Measurements from ENCODE around the gene TRIP6.

Gene TRIP6

DNA sequence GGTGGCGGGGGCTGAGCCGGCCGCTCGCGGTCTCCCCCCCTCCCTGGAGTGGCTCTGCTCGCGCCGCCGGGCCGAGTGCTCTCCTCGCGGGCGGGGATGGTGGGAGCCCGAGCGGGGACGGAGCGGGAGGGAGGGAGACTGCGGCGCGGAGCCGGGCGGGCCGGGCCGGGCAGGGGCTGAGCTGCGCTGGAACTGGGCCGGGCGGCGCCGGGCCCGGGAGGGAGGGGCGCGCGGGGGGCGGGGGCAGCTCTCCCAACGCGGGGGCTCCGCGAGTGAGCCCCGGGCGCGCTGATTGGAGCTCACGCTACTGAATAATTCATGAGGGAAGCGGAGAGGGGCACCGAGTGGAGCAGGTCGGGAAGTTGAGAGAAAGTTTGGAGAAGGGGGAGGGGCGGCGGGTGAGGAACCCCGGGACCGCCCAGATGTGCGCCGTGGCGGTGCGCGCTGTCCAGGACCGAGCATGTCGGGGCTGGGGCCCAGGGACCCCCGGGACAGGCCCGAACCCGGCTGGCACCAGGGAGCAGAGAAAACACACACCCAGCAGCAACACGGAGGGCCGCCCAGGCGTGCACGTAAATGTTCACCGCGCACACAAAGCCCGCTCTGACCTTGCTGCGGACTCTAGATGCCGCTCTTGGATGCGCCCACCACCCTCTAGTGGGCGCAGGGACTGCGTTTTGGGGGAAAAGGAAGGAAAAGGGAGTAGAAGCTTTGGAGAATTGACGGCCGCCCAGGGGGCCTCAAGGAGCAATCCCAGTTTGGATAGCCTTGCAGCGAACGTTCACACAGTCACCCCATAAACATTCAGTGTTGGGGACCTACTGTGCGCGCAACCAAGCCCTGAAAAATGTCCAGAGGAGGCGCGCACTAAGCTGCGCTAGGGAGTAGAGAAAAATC lies 39.6 kb upstream of the TRIP6 start, which contains the start of gene EPHB4:
Gene EPHB4 (minus strand): TSS at position 194 of the 897 bp plus-strand sequence. CDS start 493 bp downstream, outside the sequence.
- intact Hi-C loops (cut with micrococcal nuclease) = no loop called here
- Mint-ChIP-seq H3K27me3 (peaks cover 80% of the 10 kb centered on the region), H3K9me3 (no peaks in the 10 kb centered on the region), H3K27ac (no peak within 1 kb of the TSS), H3K4me1 (ENCODE audit: low read depth) (peaks cover 25% of the 10 kb centered on the region), H3K36me3 (ENCODE audit: low read depth) (no peaks in the 10 kb centered on the region), H3K4me3 (peak within 1 kb of the TSS; percentile 73)

GRCh38 chr7:100829150-100829716 lies 38.0 kb upstream of the TRIP6 start:
- intact Hi-C loops (cut with micrococcal nuclease) = no loop called here
- H3K4me3 Mint-ChIP-seq = no peak overlapping the region
- no peaks in the 10 kb centered on the region for H3K36me3 Mint-ChIP-seq (ENCODE audit: low read depth)
- H3K9me3 Mint-ChIP-seq = no peaks in the 10 kb centered on the region
- H3K4me1 Mint-ChIP-seq (ENCODE audit: low read depth) = peaks cover 25% of the 10 kb centered on the region
- no peak overlapping the region for H3K27ac Mint-ChIP-seq
- H3K27me3 Mint-ChIP-seq = peaks cover 73% of the 10 kb centered on the region

GRCh38 chr7:100830396-100830795 lies 36.8 kb upstream of the TRIP6 start:
- H3K9me3 Mint-ChIP-seq = no peaks in the 10 kb centered on the region

GRCh38 chr7:100832281-100832633 lies 34.9 kb upstream of the TRIP6 start:
- no peaks in the 10 kb centered on the region for H3K9me3 Mint-ChIP-seq
- H3K36me3 Mint-ChIP-seq (ENCODE audit: low read depth) = no peaks in the 10 kb centered on the region
- H3K4me1 Mint-ChIP-seq (ENCODE audit: low read depth) = peaks cover 26% of the 10 kb centered on the region
- H3K27me3 Mint-ChIP-seq = peaks cover 49% of the 10 kb centered on the region
- no peak overlapping the region for H3K4me3 Mint-ChIP-seq
- no peak overlapping the region for H3K27ac Mint-ChIP-seq
- intact Hi-C loops (cut with micrococcal nuclease) = no loop called here

More at GRCh38 chr7:100830396-100830795, 36.8 kb upstream of the TRIP6 start:
- H3K4me3 Mint-ChIP-seq = no peak overlapping the region
- no peaks in the 10 kb centered on the region for H3K36me3 Mint-ChIP-seq (ENCODE audit: low read depth)
- peaks cover 61% of the 10 kb centered on the region for H3K27me3 Mint-ChIP-seq
- H3K4me1 Mint-ChIP-seq (ENCODE audit: low read depth) = peaks cover 22% of the 10 kb centered on the region
- H3K27ac Mint-ChIP-seq = no peak overlapping the region
- intact Hi-C loops (cut with micrococcal nuclease) = no loop called here

- Mint-ChIP-seq H3K9me3 (no peaks in the 10 kb centered on the region), H3K4me3 (no peak overlapping the region), H3K36me3 (ENCODE audit: low read depth) (no peaks in the 10 kb centered on the region), H3K27me3 (peaks cover 17% of the 10 kb centered on the region), H3K27ac (peak overlapping the region; percentile 68), H3K4me1 (ENCODE audit: low read depth) (peaks cover 18% of the 10 kb centered on the region)
- intact Hi-C loops (cut with micrococcal nuclease) = loop anchor here (5.0 kb wide), 1 partner anchor 34 kb away; no protein-coding TSS in a partner anchor
These were observed 31.0 kb upstream of the TRIP6 start for GRCh38 chr7:100835903-100836811.

- peak overlapping the region; percentile 58 for H3K4me3 Mint-ChIP-seq
- peaks cover 12% of the 10 kb centered on the region for H3K27me3 Mint-ChIP-seq
- H3K36me3 Mint-ChIP-seq (ENCODE audit: low read depth) = no peaks in the 10 kb centered on the region
- no peaks in the 10 kb centered on the region for H3K9me3 Mint-ChIP-seq
- peak overlapping the region; percentile 68 for H3K27ac Mint-ChIP-seq
- H3K4me1 Mint-ChIP-seq (ENCODE audit: low read depth) = peaks cover 18% of the 10 kb centered on the region
- intact Hi-C loops (cut with micrococcal nuclease) = loop anchor here (1.0 to 5.0 kb wide), 2 partner anchors 16 to 34 kb away; partner anchors contain the start of gene SLC12A9
These were observed 30.4 kb upstream of the TRIP6 start for GRCh38 chr7:100836812-100837098.

DNA sequence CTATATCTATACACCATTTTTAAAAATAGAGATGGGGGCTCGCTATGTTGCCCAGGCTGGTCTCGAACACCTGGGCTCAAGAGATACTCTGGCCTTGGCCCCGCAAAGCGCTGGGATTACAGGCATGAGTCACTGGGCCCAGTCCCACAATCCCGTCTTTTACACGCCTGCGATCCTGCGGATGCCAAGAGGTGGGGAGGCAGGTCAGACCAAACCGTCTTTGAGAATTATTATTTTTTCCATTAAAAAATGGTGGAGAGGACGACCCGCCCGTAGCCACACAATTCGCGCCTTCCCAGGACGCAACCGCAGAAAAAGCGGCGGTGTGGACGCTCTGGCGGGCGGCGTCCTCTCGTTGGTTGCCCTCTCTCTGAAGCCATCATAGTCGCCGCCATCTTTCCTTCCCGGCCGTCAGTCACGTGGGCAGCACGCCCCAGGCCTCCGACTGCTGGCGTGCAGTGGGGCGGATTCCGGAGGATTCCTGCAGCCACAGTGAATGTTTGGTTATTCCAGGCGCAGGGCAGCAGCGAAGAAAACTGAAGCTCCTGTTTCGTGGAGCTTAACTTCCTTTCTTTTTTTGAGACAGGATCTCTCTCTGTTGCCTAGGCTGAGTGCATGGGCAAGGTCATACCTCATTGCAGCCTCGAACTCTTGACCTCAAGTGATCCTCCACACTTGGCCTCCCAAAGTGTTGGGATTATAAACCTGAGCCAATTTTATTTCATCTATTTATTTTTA lies 29.9 kb upstream of the TRIP6 start:
- H3K4me1 Mint-ChIP-seq (ENCODE audit: low read depth) = peaks cover 18% of the 10 kb centered on the region
- H3K27me3 Mint-ChIP-seq = peaks cover 8% of the 10 kb centered on the region
- peak overlapping the region; percentile 58 for H3K4me3 Mint-ChIP-seq
- no peaks in the 10 kb centered on the region for H3K36me3 Mint-ChIP-seq (ENCODE audit: low read depth)
- intact Hi-C loops (cut with micrococcal nuclease) = loop anchor here (1.0 to 5.0 kb wide), 2 partner anchors 15 to 35 kb away; partner anchors contain the start of gene SLC12A9
- no peaks in the 10 kb centered on the region for H3K9me3 Mint-ChIP-seq
- peak overlapping the region; percentile 68 for H3K27ac Mint-ChIP-seq

- Mint-ChIP-seq H3K9me3 (no peaks in the 10 kb centered on the region), H3K4me1 (ENCODE audit: low read depth) (peaks cover 18% of the 10 kb centered on the region)
These were observed 27.8 kb upstream of the TRIP6 start for GRCh38 chr7:100839361-100839760.

DNA sequence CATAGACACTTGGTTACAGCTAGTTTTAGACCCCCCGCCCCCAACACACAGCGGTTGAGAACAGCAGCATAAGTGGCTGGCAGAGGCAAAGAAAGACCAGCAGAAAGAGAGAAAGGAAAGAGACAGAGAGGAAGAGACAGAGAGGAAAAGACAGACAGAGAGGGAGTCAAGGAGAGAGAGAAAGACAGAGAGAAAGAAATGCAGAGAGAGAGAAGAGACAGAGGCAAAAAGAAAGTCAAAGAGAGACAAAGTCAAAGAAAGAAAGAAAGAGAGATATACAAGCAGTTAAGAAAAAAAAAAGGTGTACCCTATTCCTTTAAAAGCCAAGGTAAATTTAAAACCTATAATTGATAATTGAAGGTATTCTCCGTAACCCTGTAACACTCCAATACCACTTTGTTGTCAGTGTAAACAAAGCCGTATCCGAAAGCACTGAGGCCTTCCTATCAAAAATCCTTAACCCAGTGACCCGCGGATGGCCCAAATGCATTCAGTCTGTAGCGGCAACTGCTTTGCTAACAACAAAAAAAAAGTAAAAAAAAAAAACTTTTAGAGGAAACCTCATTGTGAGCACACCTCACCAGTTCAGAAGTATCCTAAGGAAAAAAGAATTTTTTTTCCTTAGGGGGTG lies 26.6 kb upstream of the TRIP6 start:
- no peaks in the 10 kb centered on the region for H3K36me3 Mint-ChIP-seq (ENCODE audit: low read depth)
- H3K27ac Mint-ChIP-seq = no peak overlapping the region
- intact Hi-C loops (cut with micrococcal nuclease) = no loop called here
- H3K4me1 Mint-ChIP-seq (ENCODE audit: low read depth) = peaks cover 16% of the 10 kb centered on the region
- peaks cover 2% of the 10 kb centered on the region for H3K27me3 Mint-ChIP-seq
- no peak overlapping the region for H3K4me3 Mint-ChIP-seq
- H3K9me3 Mint-ChIP-seq = no peaks in the 10 kb centered on the region

More at GRCh38 chr7:100839361-100839760, 27.8 kb upstream of the TRIP6 start:
- Mint-ChIP-seq H3K4me3 (no peak overlapping the region), H3K36me3 (ENCODE audit: low read depth) (no peaks in the 10 kb centered on the region), H3K27me3 (peaks cover 3% of the 10 kb centered on the region), H3K27ac (no peak overlapping the region)
- intact Hi-C loops (cut with micrococcal nuclease) = loop anchor here (5.0 kb wide), 1 partner anchor 37 kb away; no protein-coding TSS in a partner anchor

DNA sequence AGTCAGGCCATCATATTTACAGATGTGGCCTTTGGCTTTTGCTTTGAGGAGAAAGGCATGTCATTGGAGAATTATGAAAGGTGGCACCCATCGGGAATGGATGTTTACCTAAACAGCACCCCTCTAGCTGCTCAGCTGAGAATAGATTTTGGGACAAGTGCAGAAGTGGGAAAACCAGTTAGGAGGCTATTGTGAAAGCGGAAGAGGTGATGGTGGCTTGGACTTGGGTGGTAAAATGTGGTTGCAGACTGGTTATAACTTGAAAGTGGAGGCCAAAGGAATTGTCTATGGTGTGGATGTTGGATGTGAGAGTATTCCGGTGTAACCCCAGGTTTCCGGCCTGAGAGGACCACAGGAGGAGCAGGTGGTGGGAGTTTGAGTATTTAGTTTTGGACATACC lies 19.8 kb upstream of the TRIP6 start:
- Mint-ChIP-seq H3K4me1 (ENCODE audit: low read depth) (peaks cover 7% of the 10 kb centered on the region), H3K27me3 (no peaks in the 10 kb centered on the region), H3K9me3 (no peaks in the 10 kb centered on the region), H3K36me3 (ENCODE audit: low read depth) (peaks cover under 1% of the 10 kb centered on the region), H3K27ac (no peak overlapping the region), H3K4me3 (no peak overlapping the region)
- intact Hi-C loops (cut with micrococcal nuclease) = no loop called here

DNA sequence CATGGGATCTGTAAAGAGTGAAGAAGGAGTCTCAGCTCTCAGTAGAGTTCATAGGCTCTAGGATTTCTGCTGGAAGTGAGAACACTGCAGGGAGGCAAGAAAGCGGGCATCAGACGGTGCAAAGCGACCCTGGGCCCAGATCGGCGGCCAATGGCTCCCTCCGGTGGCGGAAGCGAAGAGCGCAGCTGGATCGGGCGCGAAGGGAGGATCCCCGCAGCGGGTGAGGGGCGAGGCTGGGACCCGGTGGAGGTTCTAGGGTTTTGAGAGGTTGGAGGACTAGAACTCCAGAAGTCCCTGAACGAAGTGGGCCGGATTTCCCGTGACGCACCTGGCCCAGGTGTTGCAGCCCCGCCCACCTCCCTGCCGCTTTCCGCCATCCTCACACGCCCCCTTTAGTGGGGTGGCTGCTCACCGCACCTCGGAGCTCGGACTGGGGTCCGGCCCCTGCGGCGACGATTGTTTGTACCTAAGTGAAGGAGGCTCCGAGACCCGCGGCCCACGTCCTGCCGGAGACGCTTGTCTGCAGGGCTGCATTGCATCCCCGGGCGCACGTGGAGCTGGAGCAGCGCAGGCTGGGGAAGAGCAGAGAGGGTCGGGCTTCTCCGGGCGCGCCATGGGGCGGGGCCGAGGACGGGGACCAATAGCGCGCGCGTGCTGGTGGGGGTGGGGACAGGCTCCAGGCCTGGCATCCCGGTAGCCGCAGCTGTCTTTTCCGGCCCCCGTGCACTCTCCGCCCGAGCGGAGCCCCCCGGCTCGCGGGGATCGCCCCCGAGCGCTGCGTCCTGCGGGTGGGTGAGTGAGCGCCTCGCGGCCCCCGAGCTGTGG lies 14.9 kb upstream of the TRIP6 start, which contains the start of gene SLC12A9:
Gene SLC12A9 (plus strand): TSS at position 666 of the 825 bp plus-strand sequence. CDS start 1,485 bp downstream, outside the sequence.
- Mint-ChIP-seq H3K9me3 (no peaks in the 10 kb centered on the region), H3K27me3 (no peaks in the 10 kb centered on the region), H3K36me3 (ENCODE audit: low read depth) (peaks cover 50% of the 10 kb centered on the region), H3K27ac (peak within 1 kb of the TSS; percentile 93), H3K4me1 (ENCODE audit: low read depth) (peaks cover 46% of the 10 kb centered on the region), H3K4me3 (peak within 1 kb of the TSS; percentile 99)
- intact Hi-C loops (cut with micrococcal nuclease) = loop anchor here (1.0 to 5.0 kb wide), 4 partner anchors 15 to 145 kb away; partner anchors contain the start of genes POP7 and TRIP6

Data from dendritic cell treated with granulocyte-macrophage colony-stimulating factor and Interleukin-4, amounts not matched to agents 40 ng/mL and 50 ng/mL, for 4 days (primary cell).